K562 (cell line): ENCODE measurements around the gene LHX3. TPM values are rescaled to one million over a fixed set of nuclear protein-coding genes. Genes with fewer than 3 reads are reported as not detected.

Experiments
- ATF7 ChIP-seq: fragments of 450-650 bp; IDR thresholded peaks from 2 replicates; pipeline ENCODE4 v1.7.1; 2014; ENCODE audit warnings: mild to moderate bottlenecking, moderate library complexity
- CTBP1 ChIP-seq: fragments of 450-650 bp; IDR thresholded peaks from 2 replicates; pipeline ENCODE4 v1.6.1; 2016; ENCODE audit warnings: borderline replicate concordance
- CTCF ChIP-seq, 3 experiments: IDR thresholded peaks in 2 of 3; conservative IDR thresholded peaks in 1 of 3; 2 replicates each; pipeline ENCODE4 v1.5.1; 2011 to 2012; ENCODE audit warnings: low read length in 3 of 3, mild to moderate bottlenecking in 3 of 3, control low read depth in 2 of 3, improper control_type of control experiment in 1 of 3, inconsistent platforms in 1 of 3, low read depth in 1 of 3, mixed read lengths in 1 of 3, moderate library complexity in 1 of 3; ENCODE audit not compliant: insufficient read depth in 2 of 3
- EGR1 ChIP-seq: fragments of 450-650 bp; conservative IDR thresholded peaks from 2 replicates; pipeline ENCODE4 v1.6.1; 2017; ENCODE audit warnings: mild to moderate bottlenecking
- GABPA ChIP-seq: fragments of 200-800 bp; sonication (Bioruptor generic); conservative IDR thresholded peaks from 2 replicates; pipeline ENCODE4 v1.6.1; 2016; ENCODE audit warnings: low read depth, missing genetic modification characterization, missing compliant biosample characterization
- KLF16 ChIP-seq: IDR thresholded peaks from 2 replicates; pipeline ENCODE4 v1.6.1; 2016; ENCODE audit warnings: antibody characterized with exemption
- NCOA1 ChIP-seq: fragments of 450-650 bp; IDR thresholded peaks from 2 replicates; pipeline ENCODE4 v1.6.1; 2016; ENCODE audit warnings: low read depth
- TARDBP ChIP-seq: fragments of 450-650 bp; IDR thresholded peaks from 2 replicates; pipeline ENCODE4 v1.6.1; 2016
- TCF7 ChIP-seq: sonication (generic); IDR thresholded peaks from 2 replicates; pipeline ENCODE4 v1.6.1; 2016; ENCODE audit warnings: antibody characterized with exemption, borderline replicate concordance
- TRIM24 ChIP-seq, 2 experiments: fragments of 450-650 bp; IDR thresholded peaks; 2 replicates each; pipeline ENCODE4 v1.6.1; 2016
- ZBTB1 ChIP-seq: sonication (generic); formaldehyde crosslinking; IDR thresholded peaks from 2 replicates; pipeline ENCODE4 v1.8.1; 2023; ENCODE audit warnings: missing genetic modification reagents, low read depth, mild to moderate bottlenecking, borderline replicate concordance
- ZNF699 ChIP-seq: fragments of 250-450 bp; sonication (Bioruptor Pico); IDR thresholded peaks from 2 replicates; pipeline ENCODE4 v1.8.0; 2021; ENCODE audit warnings: mild to moderate bottlenecking, moderate library complexity; ENCODE audit not compliant: insufficient replicate concordance
- polyA plus RNA-seq, 8 experiments: library from polyadenylated mRNA; depleted of rRNA in 4 of 8; stranded (reverse) in 5 of 8; unstranded in 3 of 8; fragments of >200 nt; fragmentation: Nextera tagmentation in 2 of 8; fragmentation: Illumina TruSeq in 1 of 8; extraction: Ambion mirVana in 2 of 8; extraction: Trizol in 1 of 8; gene quantifications; 2 replicates each; pipeline versions ENCODE4 v1.2.1 to v1.2.3, GENCODE V29; 2011 to 2014; ENCODE audit warnings: inconsistent platforms in 1 of 8, missing spikeins in 1 of 8
- total RNA-seq, 7 experiments: library from RNA; depleted of rRNA in 6 of 7; stranded (reverse); fragments of >200 nt in 6 of 7; fragmentation: Illumina TruSeq in 2 of 7; extraction: Trizol in 2 of 7; gene quantifications; 2 replicates each; pipeline versions ENCODE4 v1.2.1 to v1.2.3, GENCODE V29; 2011 to 2021; ENCODE audit warnings: low replicate concordance in 1 of 7
- TF ChIP-seq, protein P1 (sequence below): IDR thresholded peaks from 2 replicates; pipeline ENCODE4 v1.6.1; 2011; ENCODE audit warnings: borderline replicate concordance, low read depth, mild to moderate bottlenecking, moderate library complexity, low read length; ENCODE audit not compliant: insufficient read depth, poor library complexity, severe bottlenecking
- TF ChIP-seq, protein P2 (sequence below), 2 experiments: fragments of 450-650 bp; formaldehyde crosslinking in 1 of 2; IDR thresholded peaks; 2 replicates each; pipeline versions ENCODE4 v1.4.0 to v1.6.1; 2014 to 2020; ENCODE audit warnings: mild to moderate bottlenecking in 2 of 2, borderline replicate concordance in 1 of 2, low read depth in 1 of 2

The LHX3 gene
- total and polyA plus RNA-seq, 9 of the 15 experiments (the other 6 are each of a cell fraction or from before 2014, with no cell fraction given) = 0.09 TPM; not detected in 8

- TF ChIP-seq, protein P1, sequence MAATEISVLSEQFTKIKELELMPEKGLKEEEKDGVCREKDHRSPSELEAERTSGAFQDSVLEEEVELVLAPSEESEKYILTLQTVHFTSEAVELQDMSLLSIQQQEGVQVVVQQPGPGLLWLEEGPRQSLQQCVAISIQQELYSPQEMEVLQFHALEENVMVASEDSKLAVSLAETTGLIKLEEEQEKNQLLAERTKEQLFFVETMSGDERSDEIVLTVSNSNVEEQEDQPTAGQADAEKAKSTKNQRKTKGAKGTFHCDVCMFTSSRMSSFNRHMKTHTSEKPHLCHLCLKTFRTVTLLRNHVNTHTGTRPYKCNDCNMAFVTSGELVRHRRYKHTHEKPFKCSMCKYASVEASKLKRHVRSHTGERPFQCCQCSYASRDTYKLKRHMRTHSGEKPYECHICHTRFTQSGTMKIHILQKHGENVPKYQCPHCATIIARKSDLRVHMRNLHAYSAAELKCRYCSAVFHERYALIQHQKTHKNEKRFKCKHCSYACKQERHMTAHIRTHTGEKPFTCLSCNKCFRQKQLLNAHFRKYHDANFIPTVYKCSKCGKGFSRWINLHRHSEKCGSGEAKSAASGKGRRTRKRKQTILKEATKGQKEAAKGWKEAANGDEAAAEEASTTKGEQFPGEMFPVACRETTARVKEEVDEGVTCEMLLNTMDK = peak; percentile 7
- TF ChIP-seq GABPA (no peak), EGR1 (no peak), CTCF (IDR thresholded peaks at IDR 0.05 in 2 of 3, conservative IDR thresholded peaks at IDR 0.05 in 1 of 3; ENCODE audit: insufficient read depth in 2 of 3, low read depth in 1 of 3, low read length in 3 of 3) (peak; percentile 88 to 90 (median 89)), KLF16 (peak; percentile 48; the same call in 1 of the 2 replicates), CTBP1 (peak; percentile 24; the same call in 1 of the 2 replicates), ZBTB1 (CRISPR knock-in tag) (no peak), TARDBP (0 out of 2 replicates have a peak, but pooled peaks have one; percentile 55), TRIM24 (IDR thresholded peaks at IDR 0.05) (no peak), TCF7 (no peak), ZNF699 (CRISPR knock-in tag) (no peak), ATF7 (0 out of 2 replicates have a peak, but pooled peaks have one; percentile 21), NCOA1 (no peak)
- TF ChIP-seq, protein P2, sequence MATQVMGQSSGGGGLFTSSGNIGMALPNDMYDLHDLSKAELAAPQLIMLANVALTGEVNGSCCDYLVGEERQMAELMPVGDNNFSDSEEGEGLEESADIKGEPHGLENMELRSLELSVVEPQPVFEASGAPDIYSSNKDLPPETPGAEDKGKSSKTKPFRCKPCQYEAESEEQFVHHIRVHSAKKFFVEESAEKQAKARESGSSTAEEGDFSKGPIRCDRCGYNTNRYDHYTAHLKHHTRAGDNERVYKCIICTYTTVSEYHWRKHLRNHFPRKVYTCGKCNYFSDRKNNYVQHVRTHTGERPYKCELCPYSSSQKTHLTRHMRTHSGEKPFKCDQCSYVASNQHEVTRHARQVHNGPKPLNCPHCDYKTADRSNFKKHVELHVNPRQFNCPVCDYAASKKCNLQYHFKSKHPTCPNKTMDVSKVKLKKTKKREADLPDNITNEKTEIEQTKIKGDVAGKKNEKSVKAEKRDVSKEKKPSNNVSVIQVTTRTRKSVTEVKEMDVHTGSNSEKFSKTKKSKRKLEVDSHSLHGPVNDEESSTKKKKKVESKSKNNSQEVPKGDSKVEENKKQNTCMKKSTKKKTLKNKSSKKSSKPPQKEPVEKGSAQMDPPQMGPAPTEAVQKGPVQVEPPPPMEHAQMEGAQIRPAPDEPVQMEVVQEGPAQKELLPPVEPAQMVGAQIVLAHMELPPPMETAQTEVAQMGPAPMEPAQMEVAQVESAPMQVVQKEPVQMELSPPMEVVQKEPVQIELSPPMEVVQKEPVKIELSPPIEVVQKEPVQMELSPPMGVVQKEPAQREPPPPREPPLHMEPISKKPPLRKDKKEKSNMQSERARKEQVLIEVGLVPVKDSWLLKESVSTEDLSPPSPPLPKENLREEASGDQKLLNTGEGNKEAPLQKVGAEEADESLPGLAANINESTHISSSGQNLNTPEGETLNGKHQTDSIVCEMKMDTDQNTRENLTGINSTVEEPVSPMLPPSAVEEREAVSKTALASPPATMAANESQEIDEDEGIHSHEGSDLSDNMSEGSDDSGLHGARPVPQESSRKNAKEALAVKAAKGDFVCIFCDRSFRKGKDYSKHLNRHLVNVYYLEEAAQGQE (IDR thresholded peaks at IDR 0.05; ENCODE audit: borderline replicate concordance) = peak; percentile 93
- TF ChIP-seq, protein P2 (CRISPR knock-in tag; IDR thresholded peaks at IDR 0.05; ENCODE audit: low read depth) = no peak
These were observed 34.7 kb downstream of the LHX3 start (continued) for GRCh38 chr9:136170006-136170901.
